Stimulated activated CD8-positive, alpha-beta memory T cell treated with anti-CD3 and anti-CD28 coated beads, Interleukin-4, amount 100 ng/mL, for 24 hours (primary cell): ENCODE data around the gene HID1.
"Not testable (repeated sequence)": the region's sequence is repeated elsewhere in the genome, so short reads cannot be mapped to it uniquely, and the experiment has no call there.

Experiments used
- DNase-seq: peaks from one replicate; pipeline ENCODE4 v3.0.0-alpha.2; 2020; ENCODE audit warnings: low read depth

Gene HID1

DNA sequence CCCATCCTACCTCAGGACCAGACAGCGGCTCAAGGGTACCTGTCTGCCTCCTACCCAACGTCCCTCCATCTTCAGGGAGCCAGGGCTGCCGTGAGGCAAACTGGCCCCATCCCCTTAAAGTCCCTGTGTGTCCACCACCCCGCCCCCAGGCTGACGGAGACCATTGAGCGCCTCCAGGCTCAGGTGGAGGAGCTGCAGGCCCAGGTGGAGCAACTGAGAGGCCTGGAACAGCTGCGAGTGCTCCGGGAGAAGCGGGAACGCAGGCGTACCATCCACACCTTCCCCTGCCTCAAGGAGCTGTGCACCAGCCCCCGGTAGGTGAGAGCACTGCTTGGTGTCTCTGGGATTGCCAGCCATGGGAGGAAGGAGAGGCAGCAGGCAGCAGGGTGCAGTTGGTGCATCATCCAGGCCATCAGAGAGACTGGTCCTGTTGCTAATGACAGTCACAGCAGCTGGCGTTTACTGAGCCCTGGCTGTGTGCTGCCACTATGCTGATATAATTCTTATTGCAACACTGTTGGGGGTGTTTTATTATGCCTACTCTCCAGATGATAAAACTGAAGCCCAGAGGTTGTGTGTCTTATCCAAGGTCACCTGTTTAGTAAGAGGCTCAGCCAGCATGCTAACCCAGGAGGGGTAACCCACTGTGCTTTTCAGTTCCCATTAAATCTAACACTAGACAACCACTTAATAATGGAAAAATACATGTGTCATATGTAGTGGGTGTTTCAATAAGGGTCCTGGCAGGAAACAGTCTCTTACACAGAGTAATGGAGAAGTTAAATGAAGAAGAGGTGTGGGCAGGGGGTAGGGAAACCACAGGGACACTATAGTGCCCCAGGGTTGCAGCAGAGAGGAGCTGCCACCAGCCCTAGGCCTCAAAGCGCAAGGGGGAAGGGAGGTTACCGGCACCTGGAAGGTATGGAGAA, 29.6 kb upstream of the HID1 start:
- no peak for DNase-seq

- no peak for DNase-seq
Observed at GRCh38 chr17:74999523-74999922, 27.0 kb upstream of the HID1 start.

DNA sequence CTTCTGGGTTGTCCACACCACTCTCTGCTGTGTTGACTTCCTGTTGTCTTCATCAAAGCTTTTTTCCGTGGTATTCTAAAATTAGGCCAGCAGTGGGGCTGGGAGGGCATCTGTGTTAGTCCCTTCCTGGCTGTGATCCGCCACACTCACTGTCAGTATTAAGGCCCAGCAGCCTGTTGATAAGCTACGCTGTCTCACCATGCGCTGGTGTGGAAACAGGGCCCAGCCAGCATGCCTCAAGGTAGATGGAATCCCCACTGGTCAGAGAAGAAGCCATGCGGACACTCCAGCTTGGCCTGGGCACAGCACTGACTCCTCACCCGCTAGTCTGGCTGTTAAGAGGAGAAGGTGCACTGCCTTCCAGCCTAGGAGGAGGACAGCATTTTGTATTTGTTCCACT, 26.2 kb upstream of the HID1 start:
- no peak for DNase-seq

GRCh38 chr17:74995847-74996246, 23.3 kb upstream of the HID1 start:
- DNase-seq: no peak

DNA sequence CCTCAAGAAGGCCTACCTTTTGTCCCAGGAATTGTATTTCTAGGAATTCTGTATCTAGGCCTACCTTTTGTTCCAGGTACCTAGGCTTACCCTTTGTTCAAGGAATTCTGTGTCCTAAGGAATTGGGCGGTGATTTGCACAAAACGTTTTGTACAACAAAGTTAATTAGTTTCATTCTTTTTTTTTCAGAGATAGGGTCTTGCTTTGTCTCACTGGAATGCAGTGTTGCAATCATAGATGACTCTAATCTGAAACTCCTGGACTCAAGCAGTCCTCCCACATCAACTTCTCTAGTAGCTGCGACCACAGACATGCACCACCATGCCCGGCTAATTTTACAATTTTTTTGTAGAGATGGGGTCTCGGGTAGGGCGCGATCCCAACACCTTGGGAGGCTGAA, 21.9 kb upstream of the HID1 start:
- no peak for DNase-seq

GRCh38 chr17:74992223-74992622, 19.7 kb upstream of the HID1 start:
- no peak for DNase-seq

DNA sequence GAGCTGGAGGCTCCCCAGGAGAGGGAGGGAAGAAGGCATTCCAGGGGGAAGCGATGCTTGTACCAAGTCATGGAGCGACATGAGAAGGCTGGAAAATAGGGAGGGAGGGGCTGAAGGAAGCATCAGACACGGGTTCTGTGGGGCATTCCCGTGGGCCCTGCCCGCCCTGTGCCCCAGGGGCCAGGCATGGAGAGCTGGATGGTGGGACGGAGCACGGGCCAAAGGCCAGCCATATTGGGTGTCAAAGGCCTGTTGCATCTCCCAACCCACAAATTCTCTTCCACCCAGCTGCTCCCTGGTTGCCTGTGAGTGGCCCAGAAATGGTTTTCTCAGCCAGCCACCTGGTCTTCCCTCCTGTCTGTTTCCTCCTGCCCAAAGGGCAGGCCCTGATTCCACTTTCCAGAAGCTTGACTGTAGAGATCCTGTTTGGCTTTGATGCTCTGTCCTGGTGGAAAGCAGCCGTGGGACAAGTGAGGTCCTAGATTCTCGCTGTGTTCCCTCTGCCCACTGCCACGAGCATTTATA, 18.1 kb upstream of the HID1 start:
- DNase-seq: no peak

DNA sequence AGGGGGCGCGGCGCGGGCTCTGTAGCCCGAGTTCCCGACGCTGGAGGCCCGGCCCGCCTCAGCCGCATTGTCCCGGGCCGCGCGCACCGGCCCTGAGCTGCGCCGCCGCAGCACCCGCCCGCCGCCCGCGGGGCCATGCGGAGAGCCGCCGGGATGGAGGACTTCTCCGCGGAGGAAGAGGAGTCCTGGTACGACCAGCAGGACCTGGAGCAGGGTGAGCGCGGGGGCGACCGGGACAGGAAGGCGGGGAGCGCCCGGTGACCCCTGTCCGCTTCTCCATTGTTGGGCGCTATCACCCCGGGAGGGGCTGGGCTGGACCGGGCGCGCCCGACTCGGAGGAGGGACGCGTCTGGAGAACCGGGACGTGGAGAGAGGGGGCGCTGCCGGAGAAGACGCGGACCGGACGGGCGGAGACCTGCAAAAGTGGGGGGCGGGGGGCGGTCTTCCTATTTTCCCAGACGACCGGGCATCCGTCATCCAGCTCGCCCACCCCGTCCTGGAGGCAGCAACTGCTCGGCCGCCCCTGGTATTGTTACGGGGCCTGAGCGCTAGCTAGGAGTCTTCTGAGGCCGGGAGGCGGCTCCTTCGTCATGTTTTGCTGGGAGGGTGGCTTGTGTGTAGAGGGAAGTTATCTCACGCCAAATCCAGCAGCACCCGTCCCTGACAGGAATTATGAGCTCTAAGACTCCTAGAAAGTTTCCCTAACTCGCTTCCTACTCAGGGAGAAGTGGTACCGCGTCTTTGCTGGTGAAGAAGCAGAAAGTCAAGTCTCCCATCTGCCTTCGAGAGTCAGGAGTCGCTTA, 15.6 kb upstream of the HID1 start:
- DNase-seq: peak; percentile 1

DNA sequence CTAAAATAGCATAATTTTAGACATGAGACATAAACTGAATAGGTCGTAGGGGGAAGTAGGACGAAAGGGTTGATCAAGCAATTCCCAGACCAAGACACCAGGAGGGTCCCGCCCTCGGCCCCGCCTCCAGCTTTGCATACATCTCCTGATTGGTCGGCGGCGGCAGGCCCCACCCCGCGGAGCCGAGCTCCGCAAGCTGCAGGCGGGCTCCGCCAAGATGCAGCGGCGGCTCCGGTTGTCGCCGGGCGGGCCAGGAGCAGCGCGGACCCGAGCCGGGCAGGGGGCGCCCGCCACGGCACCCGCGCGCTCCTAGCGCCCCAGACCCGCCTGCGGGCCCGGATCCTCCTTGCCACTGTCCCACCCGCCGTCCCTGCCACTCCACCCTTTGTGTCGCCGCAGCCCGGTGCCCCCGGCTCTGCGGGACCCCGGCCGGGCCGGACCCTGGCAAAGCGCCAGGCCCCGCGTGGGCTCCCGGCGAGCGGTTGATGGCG, 14.9 kb upstream of the HID1 start, which contains the start of gene CDR2L:
TSS of gene CDR2L (plus strand) at position 215 of the 491 bp plus-strand sequence. CDS start 412 bp downstream, outside the sequence.
- peak; percentile 90 for DNase-seq

GRCh38 chr17:74986206-74986576, 13.6 kb upstream of the HID1 start:
- DNase-seq: no peak

DNA sequence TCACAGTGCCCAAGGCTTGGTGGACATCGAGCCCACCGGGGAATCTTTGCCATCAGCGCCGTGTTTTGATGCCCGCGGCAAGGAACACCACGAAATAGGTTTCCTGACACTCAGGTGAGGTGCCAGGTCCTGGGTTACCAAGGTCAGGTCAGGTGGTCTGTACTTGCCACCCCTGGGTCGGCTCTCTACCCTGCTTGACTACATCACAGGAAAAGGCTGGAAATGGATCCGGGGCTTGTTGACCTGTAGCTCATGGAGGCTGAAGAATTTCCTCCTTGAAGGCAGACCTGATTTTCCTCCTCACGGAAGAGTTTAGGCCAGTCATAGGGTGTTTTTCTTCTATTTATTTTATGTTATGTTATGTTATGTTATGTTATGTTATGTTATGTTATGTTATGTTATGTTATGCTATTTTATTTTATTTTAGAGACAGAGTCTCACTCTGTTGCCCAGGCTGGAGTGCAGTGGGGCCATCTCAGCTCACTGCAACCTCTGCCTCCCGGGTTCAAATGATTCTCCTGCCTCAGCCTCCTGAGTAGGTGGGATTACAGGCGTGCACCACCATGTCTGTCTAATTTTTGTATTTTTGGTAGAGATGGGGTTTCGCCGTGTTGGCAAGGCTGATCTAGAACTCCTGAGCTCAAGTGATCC, 10.2 kb upstream of the HID1 start:
- not testable (repeated sequence) for DNase-seq

- peak; percentile 68 for DNase-seq
Observed at GRCh38 chr17:74981979-74982662, 9.6 kb upstream of the HID1 start.

GRCh38 chr17:74981318-74981978, 8.9 kb upstream of the HID1 start:
- DNase-seq: no peak

- no peak for DNase-seq
Observed at GRCh38 chr17:74979408-74980146, 7.0 kb upstream of the HID1 start.

GRCh38 chr17:74978240-74978639, 5.7 kb upstream of the HID1 start:
- DNase-seq: no peak

DNA sequence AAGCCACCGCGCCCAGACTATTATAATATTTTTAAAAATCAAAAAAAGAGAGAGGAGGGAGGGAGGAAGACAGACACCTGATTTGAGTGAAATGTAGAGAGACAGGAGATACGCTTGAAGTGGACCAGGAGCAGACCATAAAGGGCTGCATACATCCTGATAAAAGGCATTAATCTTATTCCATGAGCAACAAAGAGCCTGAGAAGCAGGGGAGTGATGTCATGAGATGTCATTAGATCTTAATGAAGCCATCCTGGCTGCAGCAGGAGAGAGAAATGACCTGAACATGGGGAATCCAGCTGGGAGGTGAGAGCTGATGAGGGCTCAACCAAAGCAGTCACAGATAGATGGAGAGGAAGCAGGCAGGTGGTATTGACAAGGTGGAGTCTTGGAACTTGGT, 5.2 kb upstream of the HID1 start:
- DNase-seq: no peak

DNA sequence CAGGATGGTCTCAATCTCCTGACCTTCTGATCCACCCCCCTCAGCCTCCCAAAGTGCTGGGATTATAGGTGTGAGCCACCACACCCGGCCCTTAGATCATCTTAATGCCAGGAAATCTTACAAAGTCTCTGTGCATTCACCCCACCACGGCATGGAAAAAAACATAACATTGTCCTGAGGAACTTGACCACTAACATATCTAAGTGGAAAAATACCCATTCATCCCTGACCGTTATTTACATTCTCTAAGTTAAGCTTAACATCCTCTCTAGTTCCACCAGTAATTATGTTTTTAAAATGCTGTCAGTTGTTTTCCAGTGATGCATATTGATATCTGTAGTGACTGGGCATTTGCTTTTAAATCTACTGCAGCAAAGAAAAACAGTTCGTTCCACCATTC, 3.4 kb upstream of the HID1 start:
- no peak for DNase-seq

GRCh38 chr17:74972973-74973328, 392 bp upstream of the HID1 start:
- no peak for DNase-seq

DNA sequence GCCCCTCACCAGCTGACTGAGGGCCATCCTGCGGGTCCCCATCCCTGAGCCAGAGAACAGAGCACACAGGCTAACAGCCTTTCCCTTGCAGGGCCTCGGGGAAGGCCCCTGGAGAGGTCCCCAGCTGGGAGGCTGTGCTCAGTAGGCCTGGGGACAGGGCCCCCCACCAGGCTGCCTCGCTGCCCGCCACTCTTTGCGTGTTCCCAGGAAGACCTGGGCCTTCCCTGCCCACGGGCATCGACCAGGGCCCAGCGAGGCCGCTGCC, 785 bp downstream of the HID1 start:
- no peak for DNase-seq

GRCh38 chr17:74971069-74971841, 1.3 kb downstream of the HID1 start:
- DNase-seq: no peak
